ENCODE results near the gene CTTNBP2.

DNA sequence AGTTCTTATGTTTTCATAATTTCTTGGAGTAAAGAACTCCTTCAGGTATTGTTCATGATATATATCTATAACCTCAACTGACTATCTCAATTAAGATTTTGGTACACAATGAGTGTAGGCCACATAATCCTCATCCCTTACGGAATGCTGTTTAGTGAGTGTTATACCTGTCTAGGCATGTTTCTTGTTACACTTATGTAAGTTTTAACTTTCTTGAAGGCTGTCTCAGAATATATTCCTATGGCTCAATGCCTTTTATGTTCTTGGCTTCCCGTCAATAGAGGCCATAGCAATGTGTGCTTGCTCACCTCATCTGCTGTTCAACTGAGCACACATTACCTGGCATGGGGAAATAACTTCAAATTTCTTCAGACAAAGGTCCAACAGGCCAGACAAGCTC, 185.1 kb downstream of the CTTNBP2 start:
- no peak for TF ChIP-seq POLR2A (IDR thresholded peaks at IDR 0.05; ENCODE audit: low read length)
- no peak for TF ChIP-seq EP300 (IDR thresholded peaks at IDR 0.05)
- no peak for TF ChIP-seq ESRRA (IDR thresholded peaks at IDR 0.05; ENCODE audit: borderline replicate concordance, low read length)
- TF ChIP-seq, protein P1, sequence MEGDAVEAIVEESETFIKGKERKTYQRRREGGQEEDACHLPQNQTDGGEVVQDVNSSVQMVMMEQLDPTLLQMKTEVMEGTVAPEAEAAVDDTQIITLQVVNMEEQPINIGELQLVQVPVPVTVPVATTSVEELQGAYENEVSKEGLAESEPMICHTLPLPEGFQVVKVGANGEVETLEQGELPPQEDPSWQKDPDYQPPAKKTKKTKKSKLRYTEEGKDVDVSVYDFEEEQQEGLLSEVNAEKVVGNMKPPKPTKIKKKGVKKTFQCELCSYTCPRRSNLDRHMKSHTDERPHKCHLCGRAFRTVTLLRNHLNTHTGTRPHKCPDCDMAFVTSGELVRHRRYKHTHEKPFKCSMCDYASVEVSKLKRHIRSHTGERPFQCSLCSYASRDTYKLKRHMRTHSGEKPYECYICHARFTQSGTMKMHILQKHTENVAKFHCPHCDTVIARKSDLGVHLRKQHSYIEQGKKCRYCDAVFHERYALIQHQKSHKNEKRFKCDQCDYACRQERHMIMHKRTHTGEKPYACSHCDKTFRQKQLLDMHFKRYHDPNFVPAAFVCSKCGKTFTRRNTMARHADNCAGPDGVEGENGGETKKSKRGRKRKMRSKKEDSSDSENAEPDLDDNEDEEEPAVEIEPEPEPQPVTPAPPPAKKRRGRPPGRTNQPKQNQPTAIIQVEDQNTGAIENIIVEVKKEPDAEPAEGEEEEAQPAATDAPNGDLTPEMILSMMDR (IDR thresholded peaks at IDR 0.05): no peak
- no peak for TF ChIP-seq SMC3 (IDR thresholded peaks at IDR 0.05)
- no peak for TF ChIP-seq POLR2AphosphoS2 (conservative IDR thresholded peaks at IDR 0.05; ENCODE audit: low read length)
- TF ChIP-seq, protein P2, sequence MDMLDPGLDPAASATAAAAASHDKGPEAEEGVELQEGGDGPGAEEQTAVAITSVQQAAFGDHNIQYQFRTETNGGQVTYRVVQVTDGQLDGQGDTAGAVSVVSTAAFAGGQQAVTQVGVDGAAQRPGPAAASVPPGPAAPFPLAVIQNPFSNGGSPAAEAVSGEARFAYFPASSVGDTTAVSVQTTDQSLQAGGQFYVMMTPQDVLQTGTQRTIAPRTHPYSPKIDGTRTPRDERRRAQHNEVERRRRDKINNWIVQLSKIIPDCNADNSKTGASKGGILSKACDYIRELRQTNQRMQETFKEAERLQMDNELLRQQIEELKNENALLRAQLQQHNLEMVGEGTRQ (IDR thresholded peaks at IDR 0.05): no peak
- TF ChIP-seq MYC (IDR thresholded peaks at IDR 0.05; ENCODE audit: borderline replicate concordance, low read length): no peak
- no peak for TF ChIP-seq CHD2 (IDR thresholded peaks at IDR 0.05; ENCODE audit: low read length, partially characterized antibody)
- TF ChIP-seq CBX8 (IDR thresholded peaks at IDR 0.05): no peak
- TF ChIP-seq NPAS2 (CRISPR knock-in tag; IDR thresholded peaks at IDR 0.05; ENCODE audit: borderline replicate concordance): no peak
- no peak for TF ChIP-seq KDM5A (IDR thresholded peaks at IDR 0.05)
- no peak for TF ChIP-seq JUNB (IDR thresholded peaks at IDR 0.05)
- TF ChIP-seq, protein P3, sequence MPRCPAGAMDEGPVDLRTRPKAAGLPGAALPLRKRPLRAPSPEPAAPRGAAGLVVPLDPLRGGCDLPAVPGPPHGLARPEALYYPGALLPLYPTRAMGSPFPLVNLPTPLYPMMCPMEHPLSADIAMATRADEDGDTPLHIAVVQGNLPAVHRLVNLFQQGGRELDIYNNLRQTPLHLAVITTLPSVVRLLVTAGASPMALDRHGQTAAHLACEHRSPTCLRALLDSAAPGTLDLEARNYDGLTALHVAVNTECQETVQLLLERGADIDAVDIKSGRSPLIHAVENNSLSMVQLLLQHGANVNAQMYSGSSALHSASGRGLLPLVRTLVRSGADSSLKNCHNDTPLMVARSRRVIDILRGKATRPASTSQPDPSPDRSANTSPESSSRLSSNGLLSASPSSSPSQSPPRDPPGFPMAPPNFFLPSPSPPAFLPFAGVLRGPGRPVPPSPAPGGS (IDR thresholded peaks at IDR 0.05): no peak

Measured in A549 (cell line).